SU-DHL-6 (cell line): Measurements from ENCODE around the gene MIPEP.

ENCODE experiments used
- H2AFZ ChIP-seq: fragments of 200-600 bp; sonication (generic); 2 replicates; pipeline ENCODE4 v1.6.1; 2014; ENCODE audit warnings: low read depth, mild to moderate bottlenecking, moderate library complexity, mixed read lengths, antibody characterized with exemption, low read length; ENCODE audit not compliant: severe bottlenecking
- H3F3A ChIP-seq: fragments of 200-600 bp; shearing (Covaris generic); 2 replicates; pipeline ENCODE4 v1.6.0; 2016; ENCODE audit warnings: antibody characterized with exemption, mild to moderate bottlenecking; ENCODE audit not compliant: insufficient read depth
- H3K27ac ChIP-seq: fragments of 200-600 bp; sonication (generic); 2 replicates; pipeline ENCODE4 v1.5.1; 2016; ENCODE audit warnings: low read depth, mild to moderate bottlenecking, low read length, moderate library complexity, mixed read lengths
- H3K27me3 ChIP-seq: fragments of 200-600 bp; sonication (generic), shearing (Covaris generic); 2 replicates; pipeline ENCODE4 v1.6.0; 2014; ENCODE audit warnings: mild to moderate bottlenecking, low read length
- H3K36me3 ChIP-seq: fragments of 200-600 bp; sonication (generic); 2 replicates; pipeline ENCODE4 v1.6.1; 2014; ENCODE audit warnings: mild to moderate bottlenecking, low read length, mixed read lengths
- H3K4me2 ChIP-seq: fragments of 300-600, 200-600 bp; shearing (Covaris generic), sonication (generic); 2 replicates; pipeline ENCODE4 v1.6.0; 2014; ENCODE audit warnings: low read length, low read depth, mild to moderate bottlenecking; ENCODE audit not compliant: poor library complexity, severe bottlenecking
- H3K4me3 ChIP-seq: fragments of 200-600 bp; sonication (generic); 2 replicates; pipeline ENCODE4 v1.5.1; 2014; ENCODE audit warnings: antibody characterized with exemption, low read length, mild to moderate bottlenecking, mixed read lengths; ENCODE audit not compliant: insufficient read depth, poor library complexity, severe bottlenecking
- H3K79me2 ChIP-seq: fragments of 200-600 bp; sonication (generic); 2 replicates; pipeline ENCODE4 v1.6.1; 2014; ENCODE audit warnings: mild to moderate bottlenecking, low read length, moderate library complexity; ENCODE audit not compliant: insufficient read depth
- H3K9ac ChIP-seq: fragments of 200-600 bp; sonication (generic); 2 replicates; pipeline ENCODE4 v1.7.0; 2014; ENCODE audit warnings: mild to moderate bottlenecking, low read length
- H3K9me2 ChIP-seq: fragments of 200-600 bp; sonication (generic); replicated peaks from 2 replicates; pipeline ENCODE4 v1.6.1; 2014; ENCODE audit warnings: low read length; ENCODE audit not compliant: insufficient read depth
- H3K9me3 ChIP-seq: fragments of 200-600 bp; sonication (generic); 2 replicates; pipeline ENCODE4 v1.6.1; 2014; ENCODE audit warnings: low read length, mixed read lengths; ENCODE audit not compliant: insufficient read depth
- H4K20me1 ChIP-seq: fragments of 200-600 bp; sonication (generic); 2 replicates; pipeline ENCODE4 v1.6.1; 2014; ENCODE audit warnings: low read depth, mild to moderate bottlenecking, antibody characterized with exemption, low read length, moderate library complexity, mixed read lengths
- CTCF ChIP-seq: fragments of 200-600 bp; sonication (generic); IDR thresholded peaks from one replicate; pipeline ENCODE4 v1.5.1; 2017; ENCODE audit warnings: antibody characterized with exemption, mild to moderate bottlenecking, low read length, moderate library complexity; ENCODE audit not compliant: insufficient read depth, poor library complexity, severe bottlenecking
- EZH2phosphoT487 ChIP-seq: fragments of 200-600 bp; sonication (generic), shearing (Covaris generic); conservative IDR thresholded peaks from 2 replicates; pipeline ENCODE4 v1.6.1; 2018; ENCODE audit warnings: mild to moderate bottlenecking, antibody characterized with exemption, low read length, moderate library complexity, mixed read lengths

Gene MIPEP

GRCh38 chr13:23919006-23919405, 29.8 kb upstream of the MIPEP start:
- H3K27me3 ChIP-seq: no peaks in the 10 kb centered on the region
- TF ChIP-seq EZH2phosphoT487 (no peak), CTCF (no peak)
- no peaks in the 10 kb centered on the region for H3F3A ChIP-seq
- H3K9me2 ChIP-seq: no peaks in the 10 kb centered on the region
- no peak overlapping the region for H2AFZ ChIP-seq
- no peaks in the 10 kb centered on the region for H3K36me3 ChIP-seq
- H3K79me2 ChIP-seq: no peaks in the 10 kb centered on the region
- H3K9ac ChIP-seq: no peak overlapping the region
- H3K27ac ChIP-seq: no peak overlapping the region
- no peak overlapping the region for H3K4me2 ChIP-seq
- no peaks in the 10 kb centered on the region for H3K9me3 ChIP-seq
- no peak overlapping the region for H3K4me3 ChIP-seq
- no peaks in the 10 kb centered on the region for H4K20me1 ChIP-seq

- no peaks in the 10 kb centered on the region for H3K9me2 ChIP-seq
- H3K9ac ChIP-seq: no peak overlapping the region
- no peak overlapping the region for H2AFZ ChIP-seq
- no peak overlapping the region for H3K27ac ChIP-seq
- H3K79me2 ChIP-seq: no peaks in the 10 kb centered on the region
- no peaks in the 10 kb centered on the region for H3K9me3 ChIP-seq
- no peaks in the 10 kb centered on the region for H4K20me1 ChIP-seq
- H3K36me3 ChIP-seq: no peaks in the 10 kb centered on the region
- no peaks in the 10 kb centered on the region for H3F3A ChIP-seq
- H3K4me2 ChIP-seq: no peak overlapping the region
- TF ChIP-seq EZH2phosphoT487: no peak
- no peak for TF ChIP-seq CTCF
- no peak overlapping the region for H3K4me3 ChIP-seq
- no peaks in the 10 kb centered on the region for H3K27me3 ChIP-seq
Measured at GRCh38 chr13:23918208-23918607, 29.0 kb upstream of the MIPEP start.

- H3K9me3 ChIP-seq: no peaks in the 10 kb centered on the region
- H3K27ac ChIP-seq: no peak overlapping the region
- no peaks in the 10 kb centered on the region for H3K27me3 ChIP-seq
- TF ChIP-seq CTCF (no peak), EZH2phosphoT487 (no peak)
- no peak overlapping the region for H2AFZ ChIP-seq
- no peaks in the 10 kb centered on the region for H4K20me1 ChIP-seq
- no peaks in the 10 kb centered on the region for H3K36me3 ChIP-seq
- H3K79me2 ChIP-seq: no peaks in the 10 kb centered on the region
- H3K4me2 ChIP-seq: no peak overlapping the region
- no peak overlapping the region for H3K4me3 ChIP-seq
- H3K9ac ChIP-seq: no peak overlapping the region
- no peaks in the 10 kb centered on the region for H3K9me2 ChIP-seq
- no peaks in the 10 kb centered on the region for H3F3A ChIP-seq
Measured at GRCh38 chr13:23915308-23915707, 26.1 kb upstream of the MIPEP start.

GRCh38 chr13:23912469-23912868, 23.3 kb upstream of the MIPEP start:
- no peaks in the 10 kb centered on the region for H3K9me3 ChIP-seq
- no peak overlapping the region for H3K9ac ChIP-seq
- H2AFZ ChIP-seq: no peak overlapping the region
- H3K27me3 ChIP-seq: no peaks in the 10 kb centered on the region
- no peaks in the 10 kb centered on the region for H3K9me2 ChIP-seq
- no peak overlapping the region for H3K4me3 ChIP-seq
- H3K4me2 ChIP-seq: no peak overlapping the region
- no peaks in the 10 kb centered on the region for H4K20me1 ChIP-seq
- H3K36me3 ChIP-seq: no peaks in the 10 kb centered on the region
- H3F3A ChIP-seq: no peaks in the 10 kb centered on the region
- H3K27ac ChIP-seq: no peak overlapping the region
- no peaks in the 10 kb centered on the region for H3K79me2 ChIP-seq
- TF ChIP-seq EZH2phosphoT487 (no peak), CTCF (no peak)
